GM21515 (cell line): ENCODE data around the gene ANAPC2.

Source experiments
- ATAC-seq: cut with Tn5 transposase; IDR thresholded peaks from one replicate; pipeline ENCODE4 v1.9.1; 2021; ENCODE audit not compliant: unreplicated experiment

The ANAPC2 gene

GRCh38 chr9:137215196-137215986 is 27.0 kb upstream of the ANAPC2 start:
- ATAC-seq, result no peak

DNA sequence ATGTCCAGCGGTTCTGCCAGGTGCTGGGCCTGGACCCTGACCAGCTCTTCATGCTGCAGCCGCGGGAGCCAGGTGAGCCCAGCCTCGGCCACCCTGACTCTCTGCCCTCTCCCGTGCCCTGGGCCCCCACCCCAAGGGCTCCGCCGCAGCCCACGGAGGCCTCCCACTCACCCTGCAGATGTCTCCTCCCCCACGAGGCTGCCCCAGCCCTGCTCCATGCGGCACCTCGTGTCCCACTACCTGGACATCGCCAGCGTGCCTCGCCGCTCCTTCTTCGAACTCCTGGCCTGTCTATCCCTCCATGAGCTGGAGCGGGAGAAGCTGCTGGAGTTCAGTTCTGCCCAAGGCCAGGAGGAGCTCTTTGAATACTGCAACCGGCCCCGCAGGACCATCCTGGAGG is 26.3 kb upstream of the ANAPC2 start:
- no peak for ATAC-seq

DNA sequence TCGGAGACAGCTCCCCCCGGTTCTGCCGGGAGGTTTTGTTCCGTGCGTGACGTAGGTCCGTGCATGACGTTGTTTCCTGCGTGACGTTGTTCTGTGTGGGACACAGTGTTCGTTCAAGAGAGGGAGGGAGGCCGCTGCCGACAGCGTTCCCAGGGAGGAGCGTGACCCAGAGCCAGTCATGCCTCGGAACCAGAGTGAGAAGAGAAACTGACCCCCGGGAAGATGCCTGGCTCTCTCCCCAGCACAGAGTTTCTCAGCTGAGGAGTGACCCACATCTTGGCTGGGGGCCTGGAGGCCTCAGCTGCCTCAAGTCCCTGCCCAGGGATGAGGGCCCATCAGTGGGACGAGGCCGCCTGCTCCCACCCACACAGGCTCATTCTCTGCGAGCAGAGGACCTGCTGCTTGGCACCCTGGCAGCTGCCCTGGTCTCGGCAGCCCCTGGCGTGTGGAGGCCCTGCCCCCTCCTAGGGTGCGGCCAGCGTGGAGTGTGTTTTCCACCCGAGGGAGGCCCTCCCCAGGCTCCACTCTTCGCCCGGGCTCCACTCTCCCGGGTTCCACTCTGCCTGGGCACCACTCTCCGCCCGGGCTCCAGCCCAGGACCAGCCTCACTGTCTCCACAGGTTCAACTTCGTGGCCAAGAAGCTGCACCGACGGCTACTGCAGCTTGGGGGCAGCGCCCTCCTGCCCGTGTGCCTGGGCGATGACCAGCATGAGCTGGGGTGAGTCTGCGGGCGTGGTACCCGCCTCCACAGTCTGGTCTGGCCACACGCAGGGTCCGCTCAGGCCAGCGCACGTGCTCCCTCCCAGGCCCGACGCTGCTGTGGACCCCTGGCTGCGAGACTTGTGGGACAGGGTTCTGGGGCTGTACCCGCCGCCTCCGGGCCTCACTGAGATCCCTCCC is 25.1 kb upstream of the ANAPC2 start:
- ATAC-seq, result no peak

GRCh38 chr9:137212520-137212919 is 24.2 kb upstream of the ANAPC2 start:
- ATAC-seq, result no peak

DNA sequence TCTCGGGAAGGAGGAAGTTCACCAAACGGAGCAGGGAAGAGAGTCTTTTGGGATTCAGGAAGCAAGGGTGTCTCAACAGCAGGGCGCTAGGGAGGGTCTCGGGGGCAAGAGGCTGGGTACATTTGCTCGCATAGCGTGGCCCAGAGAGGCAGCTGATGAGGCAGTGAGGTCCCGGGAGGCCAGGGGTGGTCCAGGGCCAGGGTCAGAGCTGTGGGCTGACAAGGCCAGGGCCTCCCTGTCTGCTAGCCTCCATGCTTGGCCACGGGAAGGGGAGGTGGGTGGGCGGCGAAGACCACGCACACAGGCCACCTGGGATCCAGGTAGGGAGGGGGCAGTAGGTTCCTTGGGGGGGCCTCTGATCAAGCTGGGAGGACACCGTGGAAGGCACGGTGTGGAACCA is 23.2 kb upstream of the ANAPC2 start:
- no peak for ATAC-seq

GRCh38 chr9:137206602-137207001 is 18.2 kb upstream of the ANAPC2 start:
- ATAC-seq, result no peak

DNA sequence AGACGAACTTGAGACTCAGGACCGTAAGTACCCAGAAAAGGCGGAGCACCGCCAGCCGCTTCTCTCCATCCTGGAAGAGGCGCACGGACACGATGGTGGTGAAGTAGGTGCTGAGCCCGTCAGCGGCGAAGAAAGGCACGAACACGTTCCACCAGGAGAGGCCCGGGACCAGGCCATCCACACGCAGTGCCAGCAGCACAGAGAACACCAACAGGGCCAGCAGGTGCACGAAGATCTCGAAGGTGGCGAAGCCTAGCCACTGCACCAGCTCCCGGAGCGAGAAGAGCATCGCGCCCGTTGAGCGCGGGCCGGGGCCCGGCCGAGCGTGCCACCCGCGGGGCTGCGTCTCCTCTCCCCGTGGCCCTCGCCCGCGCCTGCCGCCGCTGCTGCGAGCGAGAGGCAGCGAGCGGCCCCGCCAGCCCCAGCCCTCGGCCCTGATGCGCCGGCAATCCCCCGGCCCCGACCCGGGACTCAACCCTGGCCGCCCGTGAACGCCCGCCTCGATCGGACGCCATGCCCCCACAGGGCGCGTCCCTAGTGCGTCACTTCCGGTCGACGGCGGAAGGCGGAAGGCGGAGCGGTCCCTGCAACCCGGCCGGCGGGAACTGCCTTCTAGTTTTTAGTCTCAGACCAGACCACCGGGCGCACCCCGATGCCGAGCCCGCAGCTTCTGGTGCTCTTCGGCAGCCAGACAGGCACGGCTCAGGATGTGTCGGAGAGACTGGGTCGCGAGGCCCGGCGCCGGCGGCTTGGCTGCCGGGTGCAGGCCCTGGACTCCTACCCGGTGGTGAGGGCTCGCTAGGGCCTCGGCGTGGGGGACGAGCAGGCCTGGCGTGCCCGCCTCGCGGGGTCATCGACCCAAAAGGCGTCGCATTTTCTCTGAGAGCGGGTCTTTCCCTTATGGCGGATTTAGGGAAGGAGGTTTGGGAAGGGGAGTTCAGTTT is 17.0 kb upstream of the ANAPC2 start, which contains the start of the genes NDOR1 and TMEM203:
Gene NDOR1 (plus strand): TSS at position 575 of the 944 bp plus-strand sequence. CDS start 78 bp downstream, at position 653.
Gene TMEM203 (minus strand): TSS at position 523 of the 944 bp plus-strand sequence. CDS start 234 bp downstream, at position 289.
- peak; percentile 35 for ATAC-seq

DNA sequence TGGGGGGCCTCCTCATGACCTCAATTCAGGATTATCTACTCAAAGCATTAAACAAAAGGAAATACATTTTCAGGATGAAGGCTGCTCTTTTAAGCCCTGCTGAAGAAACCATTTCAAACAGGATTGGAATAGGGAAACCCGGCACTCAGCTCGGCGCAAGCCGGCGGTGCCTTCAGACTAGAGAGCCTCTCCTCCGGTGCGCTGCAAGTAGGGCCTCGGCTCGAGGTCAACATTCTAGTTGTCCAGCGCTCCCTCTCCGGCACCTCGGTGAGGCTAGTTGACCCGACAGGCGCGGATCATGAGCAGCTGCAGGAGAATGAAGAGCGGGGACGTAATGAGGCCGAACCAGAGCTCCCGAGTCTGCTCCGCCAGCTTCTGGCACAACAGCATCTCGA is 16.4 kb upstream of the ANAPC2 start:
- no peak for ATAC-seq

DNA sequence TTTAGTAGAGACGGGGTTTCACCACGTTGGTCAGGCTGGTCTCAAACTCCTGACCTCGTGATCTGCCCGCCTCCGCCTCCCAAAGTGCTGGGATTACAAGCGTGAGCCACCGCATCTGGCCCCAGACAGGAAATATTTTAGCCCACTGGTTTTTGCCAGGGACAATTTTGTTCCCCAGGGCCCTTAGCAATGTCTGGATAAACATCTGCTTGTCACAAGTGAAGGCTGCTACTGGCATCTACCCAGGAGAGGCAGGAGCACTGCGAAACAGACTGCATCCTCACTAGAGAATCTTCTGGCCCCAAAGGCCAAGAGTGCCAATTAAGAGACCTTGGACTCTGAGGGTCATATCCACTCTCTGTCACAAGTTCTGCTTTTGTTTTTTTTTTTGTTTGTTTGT is 14.6 kb upstream of the ANAPC2 start:
- no peak for ATAC-seq

GRCh38 chr9:137201205-137201868 is 13.0 kb upstream of the ANAPC2 start:
- ATAC-seq, result no peak

DNA sequence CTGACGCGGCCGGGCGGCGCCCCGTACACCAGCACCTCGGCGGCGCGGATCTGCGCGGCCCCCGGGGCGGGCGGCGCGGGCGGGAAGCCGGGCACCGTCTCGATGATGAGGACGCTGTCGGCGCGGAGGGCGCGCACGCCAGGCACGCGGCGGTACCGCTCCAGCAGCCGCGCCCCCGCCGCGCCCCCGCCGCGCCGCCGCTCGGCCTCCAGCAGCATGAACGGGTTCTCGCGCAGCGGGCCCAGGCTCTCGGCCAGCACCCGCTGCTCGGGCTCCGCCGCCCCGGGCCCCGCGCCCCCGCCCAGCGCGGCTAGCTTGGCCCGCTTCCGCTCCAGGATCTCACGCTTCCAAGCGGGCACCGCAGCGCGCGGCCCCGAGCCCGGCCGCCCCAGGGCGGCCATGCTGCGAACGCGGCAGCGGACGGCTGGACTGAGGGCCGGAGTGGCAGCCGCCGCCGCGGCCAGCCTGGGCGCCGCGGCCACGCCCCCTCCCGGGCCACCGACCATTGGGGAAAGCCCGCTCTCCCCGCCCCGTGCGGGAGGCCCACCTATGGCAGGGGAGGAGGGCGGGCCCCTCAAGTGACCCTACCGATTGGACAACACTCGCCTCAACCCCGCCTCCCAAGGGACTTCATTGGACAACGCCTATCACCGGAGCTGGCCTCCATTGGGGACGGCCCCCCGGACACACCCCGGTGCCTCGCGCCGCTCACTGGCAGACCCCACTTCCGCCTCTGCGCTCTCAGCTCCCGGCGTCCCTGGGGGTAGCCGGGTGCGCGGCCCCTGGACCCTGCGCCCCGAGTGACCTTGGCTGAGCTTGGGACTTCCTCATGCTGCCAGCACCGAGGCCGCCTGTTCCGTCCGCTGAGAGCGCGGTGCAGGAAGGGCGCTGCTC is 12.2 kb upstream of the ANAPC2 start, which contains the start of gene TPRN:
Gene TPRN (minus strand): TSS at position 431 of the 894 bp plus-strand sequence. CDS start 30 bp downstream, at position 401.
- peak; percentile 81 for ATAC-seq

GRCh38 chr9:137199411-137200121 is 11.2 kb upstream of the ANAPC2 start:
- no peak for ATAC-seq

GRCh38 chr9:137198902-137199283 is 10.5 kb upstream of the ANAPC2 start:
- ATAC-seq, result no peak

DNA sequence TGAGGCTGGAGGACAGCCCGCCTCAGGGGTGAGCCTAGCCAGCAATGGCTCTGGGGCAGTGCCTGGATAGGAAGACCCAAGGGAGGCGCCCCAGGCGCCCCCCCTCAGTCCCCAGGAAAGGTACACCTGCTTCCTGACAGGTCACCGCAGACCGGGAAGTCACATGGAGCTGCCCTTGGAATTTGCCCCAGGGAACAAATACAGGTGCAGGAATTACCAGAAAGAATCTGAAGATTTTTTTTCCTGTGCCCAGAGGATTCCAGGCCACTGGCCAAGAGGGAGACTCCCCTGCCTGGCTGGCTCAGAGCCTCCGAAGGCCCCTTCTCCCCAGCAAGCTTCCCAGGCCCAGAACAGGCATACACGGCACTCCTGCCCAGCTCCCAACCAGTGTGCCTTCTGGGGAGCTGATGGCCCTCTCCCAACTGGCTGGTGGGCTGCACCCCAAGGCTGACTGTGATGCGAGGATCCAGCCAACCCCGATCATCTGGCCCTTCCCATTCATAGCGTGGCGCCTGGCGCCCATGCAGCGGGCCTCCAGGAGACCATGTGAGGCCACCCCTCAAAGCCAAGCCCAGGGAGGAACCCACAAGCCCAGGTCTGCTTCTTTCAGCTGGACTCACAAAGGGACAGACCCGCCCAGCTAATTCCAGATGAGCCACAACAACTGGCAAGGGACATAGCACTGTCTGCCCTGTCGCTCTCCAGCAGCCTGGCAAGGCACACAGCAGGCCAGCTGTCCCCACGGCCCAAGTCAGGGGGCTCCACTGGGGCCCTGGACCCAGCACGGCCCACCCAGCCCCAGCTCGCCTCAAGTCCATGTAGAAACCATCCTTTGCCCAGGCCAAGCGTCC is 9.9 kb upstream of the ANAPC2 start:
- no peak for ATAC-seq

DNA sequence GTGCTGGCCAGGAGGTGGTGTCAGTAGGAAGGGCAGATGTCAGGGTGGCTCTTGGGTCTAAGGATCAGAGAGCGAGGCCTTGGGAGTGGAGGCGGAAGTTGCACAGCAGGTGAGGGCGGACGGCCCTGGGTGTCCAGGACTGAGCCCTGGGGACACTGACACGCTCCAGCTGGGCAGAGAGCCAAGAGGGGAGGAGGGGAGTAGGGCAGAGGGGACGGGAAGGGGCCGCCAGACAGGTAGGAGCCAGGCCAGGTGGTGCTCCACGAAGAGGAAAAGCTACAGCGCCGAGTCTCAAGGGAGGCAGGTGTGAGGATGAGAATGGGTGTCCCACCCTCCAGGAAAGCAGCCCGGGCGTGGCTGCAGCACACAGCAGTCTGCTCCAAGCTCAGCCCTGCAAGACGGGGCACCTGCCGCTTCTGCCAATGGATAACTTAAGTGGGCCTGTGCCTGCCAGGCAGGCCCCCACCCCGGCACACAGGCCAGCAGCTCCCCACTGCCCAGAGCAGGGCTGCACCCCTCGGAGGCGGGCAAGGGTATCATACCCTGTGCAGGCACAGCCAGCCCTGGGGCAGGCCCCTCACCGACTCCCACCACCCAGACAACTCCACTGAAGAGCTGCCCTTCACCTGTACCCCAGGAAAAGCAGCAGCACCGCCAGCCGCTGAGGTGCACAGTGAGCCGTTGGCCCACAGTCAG is 7.3 kb upstream of the ANAPC2 start:
- ATAC-seq, result no peak

GRCh38 chr9:137194909-137195308 is 6.5 kb upstream of the ANAPC2 start:
- ATAC-seq, result no peak

GRCh38 chr9:137194388-137194787 is 6.0 kb upstream of the ANAPC2 start:
- ATAC-seq, result no peak
